Measurements from ENCODE around the gene FUT7.
"Not testable (repeated sequence)": the region's sequence is repeated elsewhere in the genome, so short reads cannot be mapped to it uniquely, and the experiment has no call there.

The FUT7 gene

GRCh38 chr9:137066096-137066861 lies 34.4 kb upstream of the FUT7 start:
- DNase-seq (ENCODE audit: low read depth in 3 of 3): no peak

- no peak for DNase-seq (ENCODE audit: low read depth in 3 of 3)
Measured at GRCh38 chr9:137065336-137065967, 33.6 kb upstream of the FUT7 start.

DNA sequence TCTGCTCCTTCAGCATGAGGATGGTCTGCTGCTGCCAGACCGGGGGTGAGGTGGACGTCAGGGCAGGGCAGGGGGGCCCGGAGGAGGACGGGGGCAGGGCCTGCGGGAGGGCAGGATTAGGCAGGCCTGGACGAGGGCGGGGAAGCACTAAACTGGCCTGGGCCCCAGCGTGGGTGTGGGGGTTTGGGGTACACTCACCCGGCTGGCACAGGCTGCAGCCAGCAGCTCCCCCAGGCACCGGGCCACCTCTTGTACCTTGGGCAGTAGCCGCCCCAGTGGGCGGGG lies 32.9 kb upstream of the FUT7 start:
- DNase-seq (ENCODE audit: low read depth in 3 of 3): no peak

DNA sequence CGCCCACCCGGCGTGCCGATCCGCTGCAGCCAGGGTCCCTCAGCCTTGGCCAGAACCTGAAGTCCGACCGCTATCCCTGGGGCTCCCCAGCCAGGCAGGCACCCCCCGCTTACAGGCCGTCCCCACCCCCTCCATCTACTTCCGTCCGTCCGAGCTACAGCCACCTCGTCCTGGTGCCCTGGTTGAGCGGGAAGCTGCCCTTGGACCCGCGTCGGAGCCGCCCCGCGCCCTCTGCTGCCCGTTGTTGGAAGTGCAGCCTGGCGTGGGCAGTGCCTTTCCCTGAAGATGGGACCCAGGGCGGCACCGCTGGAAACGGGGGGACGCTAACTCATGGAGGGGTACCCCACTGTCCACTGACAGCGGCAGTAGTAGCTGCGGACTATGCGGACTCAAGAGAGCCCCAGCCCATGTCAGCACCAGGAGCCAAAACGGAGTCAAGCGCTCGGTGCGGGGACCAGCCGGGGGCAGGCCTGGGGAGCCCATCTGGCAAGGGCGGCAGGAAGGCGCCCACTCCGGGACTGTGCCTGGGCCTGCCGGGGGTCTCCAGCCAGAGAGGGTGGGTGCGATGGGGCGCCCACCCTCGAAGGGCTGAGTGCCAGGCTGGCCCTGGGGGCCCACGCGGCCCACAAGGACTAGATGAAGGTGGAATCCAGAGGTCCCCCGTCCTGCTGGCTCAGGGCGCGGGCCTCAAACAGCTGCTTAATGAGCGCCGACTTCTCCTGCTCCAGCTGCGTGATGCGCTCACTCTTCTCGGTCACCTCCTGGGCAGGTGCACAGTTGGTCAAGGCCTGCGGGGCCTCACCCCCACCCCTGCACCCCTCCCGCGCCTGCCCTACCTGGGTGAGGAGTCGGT lies 32.4 kb upstream of the FUT7 start:
- DNase-seq (ENCODE audit: low read depth in 3 of 3): peak in 1 of 3 experiments; percentile 53

- no peak for DNase-seq (ENCODE audit: low read depth in 3 of 3)
Measured at GRCh38 chr9:137063311-137064026, 31.6 kb upstream of the FUT7 start.

GRCh38 chr9:137062798-137063197 lies 30.9 kb upstream of the FUT7 start:
- not testable (repeated sequence) for DNase-seq (ENCODE audit: low read depth in 3 of 3)

- DNase-seq (ENCODE audit: low read depth in 3 of 3): no peak
Measured at GRCh38 chr9:137062384-137062783, 30.5 kb upstream of the FUT7 start.

DNA sequence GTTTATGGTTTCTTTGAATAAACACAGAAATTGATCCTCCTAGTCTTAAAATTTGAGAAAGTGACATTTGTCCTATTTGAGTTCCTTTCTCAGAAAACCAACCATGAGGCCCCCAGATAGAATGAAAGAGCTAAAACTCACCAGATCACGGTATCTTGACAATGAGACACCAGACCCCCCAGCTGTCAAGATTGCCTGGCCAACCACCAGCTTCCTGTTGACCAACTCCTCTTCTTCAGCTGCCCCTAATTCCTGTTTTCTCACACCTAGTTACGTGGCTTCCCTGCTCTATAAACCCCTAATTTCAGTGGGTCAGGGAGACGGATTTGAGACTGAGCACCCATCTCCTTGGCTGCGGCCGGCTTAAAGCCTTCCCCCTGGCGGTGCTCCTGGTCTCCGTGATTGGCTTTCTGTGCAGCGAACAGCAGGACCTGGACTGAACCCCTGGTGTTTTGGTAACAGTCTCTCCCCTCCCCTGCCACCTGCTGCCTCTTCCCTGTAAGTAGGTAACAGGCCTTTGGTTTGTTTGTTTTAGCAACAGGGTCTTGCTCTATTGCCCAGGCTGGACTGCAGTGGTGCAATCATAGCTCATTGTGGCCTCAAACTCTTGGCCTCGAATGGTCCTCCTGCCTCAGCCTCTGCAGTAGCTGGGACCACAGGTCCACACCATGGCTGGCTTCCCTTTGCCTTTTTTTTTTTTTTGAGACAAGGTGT lies 26.8 kb upstream of the FUT7 start:
- DNase-seq (ENCODE audit: low read depth in 3 of 3): no peak

DNA sequence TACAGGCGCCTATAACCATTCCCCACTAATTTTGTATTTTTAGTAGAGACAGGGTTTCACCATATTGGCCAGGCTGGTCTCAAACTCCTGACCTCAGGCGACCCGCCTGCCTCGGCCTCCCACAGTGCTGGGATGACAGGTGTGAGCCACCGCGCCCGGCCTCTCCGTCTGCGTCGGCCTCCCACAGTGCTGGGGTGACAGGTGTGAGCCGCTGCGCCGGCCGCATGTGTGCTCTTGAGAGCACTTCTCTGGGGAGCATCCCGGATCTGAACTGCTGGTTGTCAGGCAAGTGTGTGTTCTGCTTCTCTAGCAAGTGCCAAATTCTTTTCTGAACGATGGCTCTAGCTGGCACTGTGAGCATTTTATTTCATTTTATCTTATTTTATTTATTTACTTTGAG lies 25.7 kb upstream of the FUT7 start:
- DNase-seq (ENCODE audit: low read depth in 3 of 3): no peak

DNA sequence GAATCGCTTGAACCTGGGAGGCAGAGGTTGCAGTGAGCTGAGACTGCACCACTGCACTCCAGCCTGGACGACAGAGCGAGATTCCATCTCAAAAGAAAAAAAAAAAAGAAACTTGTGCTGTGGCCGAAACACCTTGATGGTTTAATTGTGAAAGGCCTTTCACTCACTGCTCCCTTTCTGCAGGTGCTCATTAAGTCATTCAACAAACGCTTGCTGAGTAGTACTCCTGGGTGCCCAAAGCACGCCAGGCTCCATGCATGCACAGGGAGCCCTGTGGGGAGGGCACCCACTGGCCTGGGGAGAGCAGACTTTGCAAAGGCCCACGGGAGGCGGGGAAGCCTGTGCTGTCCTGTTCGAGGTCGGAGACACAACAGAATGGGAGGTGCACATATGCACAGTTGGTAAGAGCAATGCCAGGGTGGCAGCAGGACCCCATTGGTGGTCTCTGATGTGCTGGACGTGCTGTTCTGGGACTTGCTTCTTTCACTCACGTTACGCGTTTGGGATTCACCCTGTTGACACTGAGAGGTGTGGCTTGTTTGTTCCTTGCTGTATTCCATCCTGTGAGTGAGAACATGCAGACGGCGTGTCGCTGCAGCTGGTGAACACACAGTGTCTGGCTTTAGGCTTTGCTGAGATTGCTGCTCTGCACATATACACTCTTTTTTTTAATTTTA lies 25.0 kb upstream of the FUT7 start:
- DNase-seq (ENCODE audit: low read depth in 3 of 3): no peak

DNA sequence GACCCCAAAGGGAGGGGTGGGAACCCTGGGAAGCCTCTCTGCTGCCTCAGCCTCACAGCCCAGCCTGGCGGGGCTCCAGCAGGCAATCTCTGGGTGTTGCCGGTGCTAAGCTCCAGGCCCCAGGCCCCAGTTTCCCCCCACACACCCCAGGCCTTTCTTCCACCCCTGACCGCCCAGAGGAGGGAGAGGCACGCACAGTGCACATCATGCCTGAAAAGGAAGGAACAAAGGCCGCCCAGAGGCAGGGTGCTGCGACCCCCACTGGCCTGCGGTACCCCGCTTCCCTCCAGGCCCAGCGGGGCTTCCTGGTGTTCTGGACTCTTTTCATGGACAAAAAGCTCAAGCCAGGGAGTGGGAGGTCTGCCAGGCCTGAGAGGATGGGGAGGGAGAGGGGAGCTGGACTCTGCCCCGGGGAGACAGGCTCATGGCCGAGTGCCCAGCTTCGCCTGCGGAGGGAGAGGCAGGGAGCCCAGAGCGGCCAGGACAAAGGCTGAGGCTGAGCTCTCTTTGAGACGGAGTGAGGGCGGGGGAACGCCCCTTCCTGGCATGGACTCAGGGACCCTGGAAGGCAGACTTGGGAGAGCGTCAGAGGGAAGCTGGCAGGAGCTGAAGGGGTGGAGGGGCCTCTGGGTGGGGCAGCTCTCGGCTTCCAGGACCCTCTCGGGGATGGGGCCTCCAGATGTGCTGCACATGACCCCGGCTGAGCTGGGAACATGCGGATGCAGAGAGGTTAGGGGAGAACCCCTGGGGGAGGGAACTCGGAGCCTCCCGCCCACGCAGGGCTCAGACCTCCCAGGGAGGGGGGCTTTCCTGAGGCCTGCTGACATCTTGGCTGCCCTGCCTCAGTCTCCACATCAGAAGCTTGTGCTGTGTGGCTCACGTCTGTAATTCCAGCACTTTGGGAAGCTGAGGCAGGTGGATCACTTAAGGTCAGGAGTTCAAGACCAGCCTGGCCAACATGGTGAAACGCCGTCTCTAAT lies 23.8 kb upstream of the FUT7 start:
- DNase-seq (ENCODE audit: low read depth in 3 of 3): no peak

DNA sequence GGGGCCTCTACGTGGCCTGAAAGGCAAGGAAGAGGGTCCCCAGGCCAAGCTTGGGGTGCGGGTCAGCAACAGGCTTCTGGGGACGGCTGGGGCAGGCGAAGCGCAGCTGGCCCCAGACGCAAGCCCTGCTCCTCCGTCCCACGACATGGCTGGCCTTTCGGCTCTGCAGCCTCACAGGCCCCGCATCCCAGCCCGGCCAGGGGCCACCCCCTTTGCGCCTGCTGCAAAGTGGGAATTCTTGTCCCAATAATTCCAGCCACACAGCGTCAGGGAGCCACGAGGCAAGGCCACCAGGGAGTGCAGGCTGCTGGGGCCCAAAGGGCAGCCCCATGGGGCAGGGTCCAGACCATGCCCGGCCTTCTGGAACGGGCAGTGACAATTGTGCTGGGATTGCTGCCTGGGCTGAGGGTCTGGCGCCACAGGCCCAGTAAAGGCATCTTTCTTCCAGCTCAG lies 23.1 kb upstream of the FUT7 start:
- no peak for DNase-seq (ENCODE audit: low read depth in 3 of 3)

DNA sequence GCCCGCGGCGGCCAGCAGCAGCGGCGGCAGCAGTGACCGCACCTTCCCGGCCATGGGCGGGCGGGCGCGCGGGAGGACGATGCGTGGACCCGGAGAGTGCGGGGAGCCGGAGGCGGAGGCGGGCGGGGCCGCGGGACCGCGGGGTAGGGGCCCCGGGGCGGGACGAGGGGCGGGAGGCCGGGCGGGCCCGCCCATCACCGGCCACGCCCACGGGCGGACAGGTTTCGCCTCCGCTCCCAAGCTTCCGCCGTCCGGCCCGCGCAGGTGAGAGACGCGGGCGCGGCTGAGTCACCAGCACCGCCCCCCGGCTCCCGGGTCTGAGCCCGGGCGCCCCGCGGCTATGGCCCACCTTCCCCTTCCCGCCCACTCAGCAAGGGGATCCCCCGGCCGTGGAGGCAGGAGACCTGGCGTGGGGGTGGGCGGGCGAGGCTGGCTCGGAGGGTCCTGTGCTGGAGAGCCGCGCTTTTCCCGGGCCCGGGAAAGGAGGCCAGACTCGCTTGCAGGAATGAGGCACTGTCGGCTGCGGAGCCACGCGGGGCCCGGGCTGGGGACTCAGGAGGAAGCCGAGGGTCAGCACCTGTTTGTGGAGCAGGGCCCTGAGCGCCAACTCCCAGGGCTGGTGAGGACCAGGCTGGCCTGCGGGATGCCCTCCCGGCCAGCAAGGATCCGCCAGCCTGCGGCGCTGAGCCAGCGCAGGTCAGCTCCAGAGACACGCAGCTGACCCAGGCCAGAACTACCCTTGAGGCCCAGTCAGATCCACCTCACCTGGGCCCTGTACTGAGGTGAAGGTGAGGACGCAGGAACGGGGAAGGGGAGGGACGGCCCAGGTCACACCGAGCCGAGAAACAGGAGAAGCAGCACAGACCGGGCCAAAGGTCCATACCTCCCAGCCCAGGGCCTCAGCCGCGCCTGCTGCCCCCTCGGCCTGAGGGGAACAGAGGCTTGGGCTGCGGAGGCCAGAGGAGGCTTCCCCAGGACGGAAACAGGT lies 22.4 kb upstream of the FUT7 start, which contains the start of gene ENTPD2:
TSS of gene ENTPD2 (minus strand) at position 118 of the 988 bp plus-strand sequence. CDS start at position 54, 64 bp downstream.
- DNase-seq (ENCODE audit: low read depth in 3 of 3): peak in 1 of 3 experiments; percentile 34

DNA sequence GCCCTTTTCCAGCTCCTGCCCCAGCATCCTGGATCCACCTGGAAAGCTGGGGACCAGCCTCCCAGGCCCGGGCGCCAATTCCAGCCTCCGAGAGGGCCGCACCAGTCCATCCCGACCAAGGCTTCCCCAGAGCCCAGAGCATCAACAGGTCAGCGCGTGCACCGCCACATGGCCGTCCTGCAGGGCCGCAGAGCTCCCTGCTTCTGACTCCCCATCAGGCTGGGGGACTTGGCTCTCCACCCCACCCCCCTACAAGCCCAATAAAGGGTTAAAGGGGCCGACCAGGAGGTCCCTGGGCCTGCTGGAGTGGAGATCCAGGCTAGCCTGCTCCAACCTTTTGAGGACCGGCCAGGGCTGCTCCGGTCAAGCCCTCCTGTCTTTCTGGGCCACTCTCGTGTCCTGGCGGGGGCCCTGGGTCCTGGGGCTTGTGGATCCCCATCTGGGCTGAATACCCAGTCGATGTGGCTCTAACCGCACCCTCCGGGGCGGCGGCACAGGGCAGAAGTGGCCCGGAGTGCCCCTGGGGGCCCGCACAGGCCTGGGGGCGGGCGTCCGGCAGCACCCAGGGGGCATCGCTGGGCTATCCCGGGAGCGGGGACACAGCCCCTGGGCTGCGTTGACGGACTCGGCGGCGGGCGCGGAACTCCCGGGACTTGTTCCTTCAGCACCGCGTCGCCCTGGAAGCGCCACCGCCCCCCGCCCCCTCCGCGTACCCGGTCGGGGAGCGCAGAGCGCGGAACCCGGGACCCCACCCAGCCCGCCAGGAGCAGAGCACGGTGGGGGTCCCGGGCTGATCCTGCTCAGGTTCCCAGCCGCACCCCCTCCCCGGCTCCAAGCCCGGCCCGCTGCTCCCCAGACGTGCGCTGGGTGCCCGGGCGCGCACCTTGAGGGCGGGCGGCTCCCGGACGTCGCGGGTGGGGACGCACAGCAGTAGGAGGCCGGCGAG lies 21.4 kb upstream of the FUT7 start:
- no peak for DNase-seq (ENCODE audit: low read depth in 3 of 3)

GRCh38 chr9:137052293-137052692 lies 20.4 kb upstream of the FUT7 start:
- DNase-seq (ENCODE audit: low read depth in 3 of 3): no peak

GRCh38 chr9:137051145-137051724 lies 19.3 kb upstream of the FUT7 start:
- no peak for DNase-seq (ENCODE audit: low read depth in 3 of 3)

- DNase-seq (ENCODE audit: low read depth in 3 of 3): no peak
Measured at GRCh38 chr9:137050570-137050969, 18.7 kb upstream of the FUT7 start.

Data from stimulated activated CD4-positive, alpha-beta T cell treated with anti-CD3 and anti-CD28 coated beads, TNF-alpha, amount 100 ng/mL, for 4 hours (primary cell).